H1 (cell line): ENCODE results near the gene GCC1. TPM values are rescaled to one million over a fixed set of nuclear protein-coding genes. Genes with fewer than 3 reads are reported as not detected.

Source experiments
- CTCF ChIA-PET: fragments of 300-600 bp; sonication (Branson Sonifier 250); formaldehyde crosslinking; loops from one replicate; lab custom pipeline; 2021; ENCODE audit not compliant: partially characterized antibody; lab: Charles Lee
- POLR2A ChIA-PET: fragments of 300-600 bp; sonication (Branson Sonifier 250); formaldehyde crosslinking; loops from one replicate; lab custom pipeline; 2021; ENCODE audit warnings: inconsistent platforms; ENCODE audit not compliant: partially characterized antibody; lab: Charles Lee
- DNase-seq, 2 experiments: peaks; one replicate each; pipeline versions ENCODE4 v3.0.0 to v3.0.0-alpha.2; 2010 to 2022; ENCODE audit warnings: low spot score in 2 of 2, low read depth in 1 of 2, mixed read lengths in 1 of 2
- FAIRE-seq: peaks from 2 replicates; lab custom pipeline; 2011; peaks lifted over from hg19 to GRCh38; lab: Jason Lieb, UNC
- H2AFZ ChIP-seq: 2 replicates; pipeline ENCODE4 v1.8.1; 2012; ENCODE audit warnings: low read length, inconsistent platforms
- H2AK5ac ChIP-seq: 2 replicates; pipeline ENCODE4 v1.6.1; 2013; ENCODE audit warnings: low read depth, low read length
- H2BK120ac ChIP-seq: replicated peaks from 2 replicates; pipeline ENCODE3; 2013; ENCODE audit warnings: low read depth, low read length, inconsistent platforms
- H2BK12ac ChIP-seq: 2 replicates; pipeline ENCODE4 v1.6.1; 2013; ENCODE audit warnings: low read depth, low read length
- H2BK15ac ChIP-seq: 2 replicates; pipeline ENCODE4 v1.6.1; 2013; ENCODE audit warnings: low read length
- H2BK20ac ChIP-seq: 2 replicates; pipeline ENCODE4 v1.6.1; 2013; ENCODE audit warnings: low read length
- H2BK5ac ChIP-seq: 2 replicates; pipeline ENCODE4 v1.6.1; 2013; ENCODE audit warnings: low read depth, low read length
- H3K14ac ChIP-seq: 2 replicates; pipeline ENCODE4 v1.6.1; 2013; ENCODE audit warnings: inconsistent platforms; ENCODE audit not compliant: insufficient read length
- H3K18ac ChIP-seq: 2 replicates; pipeline ENCODE4 v1.6.1; 2013; ENCODE audit warnings: low read length; ENCODE audit errors: extremely low read depth
- H3K23ac ChIP-seq: 2 replicates; pipeline ENCODE4 v1.6.1; 2013; ENCODE audit warnings: inconsistent platforms; ENCODE audit not compliant: insufficient read length
- H3K23me2 ChIP-seq: 2 replicates; pipeline ENCODE4 v1.6.1; 2013; ENCODE audit warnings: low read depth, low read length
- H3K27ac ChIP-seq: 2 replicates; pipeline ENCODE4 v1.6.1; 2011; ENCODE audit warnings: low read depth, low read length, inconsistent platforms
- H3K27me3 ChIP-seq, 4 experiments: replicated peaks in 1 of 4; 1 replicate in 1 of 4; 2 replicates in 3 of 4; pipeline versions ENCODE4 v1.6.1 to v1.8.1; 2011 to 2013; ENCODE audit warnings: low read length in 3 of 4, mild to moderate bottlenecking in 3 of 4, inconsistent platforms in 2 of 4, mixed read lengths in 2 of 4, moderate library complexity in 1 of 4; ENCODE audit not compliant: control insufficient read depth in 3 of 4, insufficient read depth in 3 of 4; ENCODE audit errors: extremely low read depth in 1 of 4
- H3K36me3 ChIP-seq, 4 experiments: 2 replicates each; pipeline versions ENCODE4 v1.6.1 to v1.8.1; 2011 to 2013; ENCODE audit warnings: mild to moderate bottlenecking in 4 of 4, low read length in 3 of 4, moderate library complexity in 2 of 4, control low read depth in 1 of 4, inconsistent platforms in 1 of 4; ENCODE audit not compliant: insufficient read depth in 4 of 4, control insufficient read depth in 2 of 4
- H3K4ac ChIP-seq: replicated peaks from 2 replicates; pipeline ENCODE3; 2013; ENCODE audit warnings: low read length, low read depth, mixed read lengths, inconsistent platforms; ENCODE audit not compliant: insufficient read length
- H3K4me1 ChIP-seq, 4 experiments: replicated peaks in 1 of 4; 1 replicate in 1 of 4; 2 replicates in 3 of 4; pipeline versions ENCODE4 v1.6.1 to v1.8.1; 2011 to 2013; ENCODE audit warnings: low read length in 3 of 4, inconsistent platforms in 2 of 4, mixed read lengths in 1 of 4; ENCODE audit not compliant: insufficient read depth in 4 of 4, control insufficient read depth in 3 of 4
- H3K4me2 ChIP-seq, 2 experiments: 2 replicates each; pipeline versions ENCODE4 v1.6.1 to v1.8.1; 2011 to 2013; ENCODE audit warnings: low read depth in 2 of 2, low read length in 2 of 2, control low read depth in 1 of 2, inconsistent platforms in 1 of 2, mild to moderate bottlenecking in 1 of 2; ENCODE audit not compliant: insufficient read depth in 1 of 2
- H3K4me3 ChIP-seq, 4 experiments: fragments of 200-600, 300-600 bp in 1 of 4; sonication (generic), shearing (Covaris generic), sonication (Bioruptor Twin) in 1 of 4; 2 replicates each; pipeline versions ENCODE4 v1.5.1 to v1.8.1; 2011 to 2016; ENCODE audit warnings: low read length in 4 of 4, low read depth in 3 of 4, control low read depth in 2 of 4, inconsistent platforms in 2 of 4, mild to moderate bottlenecking in 2 of 4, mixed read lengths in 1 of 4, moderate library complexity in 1 of 4; ENCODE audit not compliant: insufficient read depth in 2 of 4; ENCODE audit errors: extremely low read depth in 1 of 4
- H3K56ac ChIP-seq: replicated peaks from 2 replicates; pipeline ENCODE3; 2013; ENCODE audit warnings: low read depth, mild to moderate bottlenecking, mixed read lengths, low read length, inconsistent platforms; ENCODE audit not compliant: insufficient read length
- H3K79me1 ChIP-seq: 2 replicates; pipeline ENCODE4 v1.6.1; 2013; ENCODE audit warnings: low read depth, low read length, control low read depth
- H3K79me2 ChIP-seq, 2 experiments: 2 replicates each; pipeline versions ENCODE4 v1.6.1 to v1.8.1; 2012 to 2013; ENCODE audit warnings: low read length in 2 of 2, mild to moderate bottlenecking in 2 of 2, inconsistent platforms in 1 of 2; ENCODE audit not compliant: insufficient read depth in 2 of 2, control insufficient read depth in 1 of 2
- H3K9ac ChIP-seq, 4 experiments: replicated peaks in 1 of 4; 1 replicate in 1 of 4; 2 replicates in 3 of 4; pipeline versions ENCODE4 v1.6.1 to v1.8.1; 2011 to 2013; ENCODE audit warnings: low read depth in 3 of 4, low read length in 3 of 4, control low read depth in 2 of 4, mild to moderate bottlenecking in 2 of 4, moderate library complexity in 2 of 4, inconsistent platforms in 1 of 4; ENCODE audit errors: extremely low read depth in 1 of 4
- H3K9me3 ChIP-seq, 2 experiments: 2 replicates each; pipeline versions ENCODE4 v1.6.1 to v1.8.1; 2012 to 2013; ENCODE audit warnings: mild to moderate bottlenecking in 2 of 2, moderate library complexity in 2 of 2, control low read depth in 1 of 2, inconsistent platforms in 1 of 2, low read depth in 1 of 2, low read length in 1 of 2, mixed read lengths in 1 of 2; ENCODE audit not compliant: insufficient read depth in 2 of 2
- H4K20me1 ChIP-seq, 2 experiments: replicated peaks in 1 of 2; 2 replicates each; pipeline versions ENCODE3 to v1.8.1; 2011 to 2013; ENCODE audit warnings: inconsistent platforms in 2 of 2, low read length in 2 of 2, mild to moderate bottlenecking in 1 of 2; ENCODE audit not compliant: insufficient read depth in 2 of 2, control insufficient read depth in 1 of 2
- H4K5ac ChIP-seq: 2 replicates; pipeline ENCODE4 v1.6.1; 2013; ENCODE audit warnings: low read length, low read depth, mixed read lengths, inconsistent platforms; ENCODE audit not compliant: insufficient read length
- H4K8ac ChIP-seq: 2 replicates; pipeline ENCODE4 v1.8.0; 2013; ENCODE audit warnings: mild to moderate bottlenecking, moderate library complexity, low read length, inconsistent platforms; ENCODE audit not compliant: insufficient read depth; ENCODE audit errors: extremely low read depth
- H4K91ac ChIP-seq: replicated peaks from 2 replicates; pipeline ENCODE3; 2013; ENCODE audit warnings: low read length, mixed read lengths, inconsistent platforms; ENCODE audit not compliant: insufficient read length
- CBX5 ChIP-seq: fragments of 300-800, 300-1000 bp; sonication (generic); IDR thresholded peaks from 2 replicates; pipeline ENCODE4 v1.7.1; 2016; ENCODE audit warnings: antibody characterized with exemption, low read length, low read depth
- CTBP2 ChIP-seq: IDR thresholded peaks from 2 replicates; pipeline ENCODE4 v1.7.0; 2011; ENCODE audit warnings: borderline replicate concordance, mild to moderate bottlenecking, moderate library complexity, mixed read lengths, low read length; ENCODE audit not compliant: insufficient read depth, insufficient read length
- EGR1 ChIP-seq: IDR thresholded peaks from 2 replicates; pipeline ENCODE4 v1.6.1; 2011; ENCODE audit warnings: low read depth, low read length, borderline replicate concordance
- NRF1 ChIP-seq: IDR thresholded peaks from 2 replicates; pipeline ENCODE4 v1.6.1; 2011; ENCODE audit warnings: mild to moderate bottlenecking, low read depth, low read length, improper control_type of control experiment
- POU5F1 ChIP-seq: IDR thresholded peaks from 2 replicates; pipeline ENCODE4 v1.6.1; 2011; ENCODE audit warnings: low read depth, mild to moderate bottlenecking, low read length, moderate library complexity
- RNF2 ChIP-seq: fragments of 200-900, 300-1000 bp; sonication (generic); IDR thresholded peaks from 2 replicates; pipeline ENCODE4 v1.7.1; 2016; ENCODE audit warnings: borderline replicate concordance, low read depth, mild to moderate bottlenecking, antibody characterized with exemption, low read length; ENCODE audit not compliant: poor library complexity, severe bottlenecking; ENCODE audit errors: missing control alignments
- SAP30 ChIP-seq: fragments of 300-600 bp; sonication (generic); IDR thresholded peaks from 2 replicates; pipeline ENCODE4 v1.7.1; 2012; ENCODE audit warnings: low read length, moderate library complexity, mild to moderate bottlenecking, inconsistent platforms; ENCODE audit not compliant: insufficient read depth, insufficient replicate concordance
- SIX5 ChIP-seq: IDR thresholded peaks from 2 replicates; pipeline ENCODE4 v1.6.1; 2011; ENCODE audit warnings: mild to moderate bottlenecking, low read depth, low read length
- TAF7 ChIP-seq: optimal IDR thresholded peaks from 2 replicates; pipeline ENCODE3; 2011; ENCODE audit warnings: low read depth, mild to moderate bottlenecking, inconsistent platforms, low read length, moderate library complexity, borderline replicate concordance
- TEAD4 ChIP-seq: IDR thresholded peaks from 2 replicates; pipeline ENCODE4 v1.6.1; 2012; ENCODE audit warnings: low read depth, low read length, inconsistent platforms, mixed read lengths
- YY1 ChIP-seq: IDR thresholded peaks from 2 replicates; pipeline ENCODE4 v1.6.1; 2011; ENCODE audit warnings: low read depth, mild to moderate bottlenecking, low read length
- WGBS, 2 experiments: shearing (Covaris generic) in 1 of 2; methylation state at CpG; one replicate each; pipeline versions ENCODE4 v1.1.6 to v1.1.7; 2013 to 2015; ENCODE audit warnings: low lambda C conversion rate in 2 of 2, mixed read lengths in 2 of 2, inconsistent platforms in 1 of 2, low coverage in 1 of 2, missing lambda C conversion rate in 1 of 2; ENCODE audit not compliant: insufficient replicate concordance in 2 of 2, insufficient coverage in 1 of 2, insufficient read length in 1 of 2; ENCODE audit errors: extremely low coverage in 1 of 2, missing lambda C conversion rate in 1 of 2; 5-methylcytosine and 5-hydroxymethylcytosine counted together
- polyA plus RNA-seq, 7 experiments: library from polyadenylated mRNA; depleted of rRNA in 3 of 7; stranded (reverse) in 5 of 7; unstranded in 2 of 7; fragments of >200 nt in 5 of 7; fragments of 200-250 nt in 2 of 7; gene quantifications; 1 replicate in 5 of 7; 2 replicates in 1 of 7; 4 replicates in 1 of 7; pipeline versions ENCODE4 v1.2.1 to v1.2.3, GENCODE V29; 2011 to 2013; ENCODE audit warnings: missing spikeins in 2 of 7, mixed read lengths in 2 of 7
- total RNA-seq: library from RNA; stranded (reverse); fragmentation: NEBNext Ultra II Directional; extraction: Animal tissue kit (Norgen Biotek cat#: 25700); gene quantifications from 2 replicates; pipeline ENCODE4 v1.2.1, GENCODE V29; 2021
- TF ChIP-seq, protein P1 (sequence below): IDR thresholded peaks from 2 replicates; pipeline ENCODE4 v1.6.1; 2012; ENCODE audit warnings: low read length, inconsistent platforms

GCC1 gene
- total and polyA plus RNA-seq, 2 of the 8 experiments (the other 6 are each of a cell fraction or from before 2014, with no cell fraction given) = 3.3 to 15.0 TPM

DNA sequence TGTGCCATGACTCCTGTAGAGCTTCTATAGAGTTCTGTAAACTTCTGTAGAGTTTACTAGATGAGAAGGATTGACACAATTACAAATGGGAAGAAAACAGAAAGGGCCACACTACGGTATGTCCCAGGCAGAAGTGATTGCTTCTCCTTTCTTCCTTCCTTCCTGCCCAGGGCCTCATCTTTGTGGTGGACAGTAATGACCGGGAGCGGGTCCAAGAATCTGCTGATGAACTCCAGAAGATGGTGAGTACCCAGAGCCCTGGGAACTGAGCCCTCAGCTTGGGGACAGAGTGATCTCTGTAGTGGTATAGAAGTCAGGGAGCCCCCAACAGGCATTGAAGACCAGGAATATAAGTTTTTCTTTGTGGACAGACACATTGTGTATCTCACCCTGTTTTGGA is 4.5 kb upstream of the GCC1 start:
- peaks cover 5 to 23% (median 22%) of the 10 kb centered on the region in 4 experiments for H3K27me3 ChIP-seq
- no peak overlapping the region for H2BK5ac ChIP-seq
- FAIRE-seq (no peak), DNase-seq (no peak)
- no peak overlapping the region for H4K5ac ChIP-seq
- no peak overlapping the region for H3K9ac ChIP-seq
- peaks cover 5 to 15% (median 13%) of the 10 kb centered on the region in 4 experiments for H3K36me3 ChIP-seq
- H3K23ac ChIP-seq = no peak overlapping the region
- H3K79me1 ChIP-seq = no peaks in the 10 kb centered on the region
- no peak overlapping the region for H2AK5ac ChIP-seq
- H3K4me3 ChIP-seq = no peak overlapping the region
- H2BK12ac ChIP-seq = no peak overlapping the region
- H3K56ac ChIP-seq = no peak overlapping the region
- peak overlapping the region in 1 of 2 experiments; percentile 95; a peak in 1 of 4 replicates for H3K4me2 ChIP-seq
- H4K20me1 ChIP-seq = peaks cover 0 to 5% of the 10 kb centered on the region in 2 experiments
- H3K9me3 ChIP-seq = no peaks in the 10 kb centered on the region
- no peak overlapping the region for H4K8ac ChIP-seq
- no peak overlapping the region for H3K4ac ChIP-seq
- peaks cover 0 to 9% (median 3%) of the 10 kb centered on the region in 4 experiments; a peak in 6 of 7 replicates for H3K4me1 ChIP-seq
- no peak overlapping the region for H2BK20ac ChIP-seq
- no peak overlapping the region for H2AFZ ChIP-seq
- peaks cover 6% of the 10 kb centered on the region for H3K23me2 ChIP-seq
- no peak overlapping the region for H2BK15ac ChIP-seq
- H3K14ac ChIP-seq = no peak overlapping the region
- ChIA-PET POLR2A (no interaction called here), CTCF (interaction anchor here (0.8 to 8.1 kb wide), 6 partner anchors 9 to 349 kb away, joined by 3 to 55 read pairs (median 7); no protein-coding TSS in a partner anchor)
- 80% methylated on average over 3 of the region's 3 CpGs; no CpG with 5 or more reads in 1 of the 2 experiments for WGBS, 2 experiments
- no peak overlapping the region for H4K91ac ChIP-seq
- H3K27ac ChIP-seq = no peak overlapping the region
- peaks cover 0 to under 1% of the 10 kb centered on the region in 2 experiments; a peak in 1 of 4 replicates for H3K79me2 ChIP-seq
- no peak overlapping the region for H3K18ac ChIP-seq
- H2BK120ac ChIP-seq = no peak overlapping the region
- no peak for TF ChIP-seq POU5F1
- TF ChIP-seq RNF2 = no peak
- no peak for TF ChIP-seq CTBP2
- no peak for TF ChIP-seq SAP30
- TF ChIP-seq YY1 = no peak
- TF ChIP-seq NRF1 = no peak
- TF ChIP-seq CBX5 = no peak
- TF ChIP-seq, protein P1, sequence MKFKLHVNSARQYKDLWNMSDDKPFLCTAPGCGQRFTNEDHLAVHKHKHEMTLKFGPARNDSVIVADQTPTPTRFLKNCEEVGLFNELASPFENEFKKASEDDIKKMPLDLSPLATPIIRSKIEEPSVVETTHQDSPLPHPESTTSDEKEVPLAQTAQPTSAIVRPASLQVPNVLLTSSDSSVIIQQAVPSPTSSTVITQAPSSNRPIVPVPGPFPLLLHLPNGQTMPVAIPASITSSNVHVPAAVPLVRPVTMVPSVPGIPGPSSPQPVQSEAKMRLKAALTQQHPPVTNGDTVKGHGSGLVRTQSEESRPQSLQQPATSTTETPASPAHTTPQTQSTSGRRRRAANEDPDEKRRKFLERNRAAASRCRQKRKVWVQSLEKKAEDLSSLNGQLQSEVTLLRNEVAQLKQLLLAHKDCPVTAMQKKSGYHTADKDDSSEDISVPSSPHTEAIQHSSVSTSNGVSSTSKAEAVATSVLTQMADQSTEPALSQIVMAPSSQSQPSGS = no peak
- no peak for TF ChIP-seq TAF7
- no peak for TF ChIP-seq EGR1
- TF ChIP-seq SIX5 = no peak
- no peak for TF ChIP-seq TEAD4
